D721Med (cell line): ENCODE results near the gene KCNH2.
"Not testable (repeated sequence)": the region's sequence is repeated elsewhere in the genome, so short reads cannot be mapped to it uniquely, and the experiment has no call there.

ENCODE experiments used
- DNase-seq: peaks from one replicate; pipeline ENCODE4 v3.0.0; 2011; ENCODE audit warnings: low spot score; ENCODE audit not compliant: insufficient read length
- FAIRE-seq: peaks from 2 replicates; lab custom pipeline; 2011; peaks lifted over from hg19 to GRCh38; lab: Jason Lieb, UNC
- TF ChIP-seq, protein P1 (sequence below): IDR thresholded peaks from 2 replicates; pipeline ENCODE4 v1.5.1; 2012; ENCODE audit warnings: mild to moderate bottlenecking, control low read depth; ENCODE audit not compliant: insufficient read depth; ENCODE audit errors: missing control alignments

Gene KCNH2, protein sequence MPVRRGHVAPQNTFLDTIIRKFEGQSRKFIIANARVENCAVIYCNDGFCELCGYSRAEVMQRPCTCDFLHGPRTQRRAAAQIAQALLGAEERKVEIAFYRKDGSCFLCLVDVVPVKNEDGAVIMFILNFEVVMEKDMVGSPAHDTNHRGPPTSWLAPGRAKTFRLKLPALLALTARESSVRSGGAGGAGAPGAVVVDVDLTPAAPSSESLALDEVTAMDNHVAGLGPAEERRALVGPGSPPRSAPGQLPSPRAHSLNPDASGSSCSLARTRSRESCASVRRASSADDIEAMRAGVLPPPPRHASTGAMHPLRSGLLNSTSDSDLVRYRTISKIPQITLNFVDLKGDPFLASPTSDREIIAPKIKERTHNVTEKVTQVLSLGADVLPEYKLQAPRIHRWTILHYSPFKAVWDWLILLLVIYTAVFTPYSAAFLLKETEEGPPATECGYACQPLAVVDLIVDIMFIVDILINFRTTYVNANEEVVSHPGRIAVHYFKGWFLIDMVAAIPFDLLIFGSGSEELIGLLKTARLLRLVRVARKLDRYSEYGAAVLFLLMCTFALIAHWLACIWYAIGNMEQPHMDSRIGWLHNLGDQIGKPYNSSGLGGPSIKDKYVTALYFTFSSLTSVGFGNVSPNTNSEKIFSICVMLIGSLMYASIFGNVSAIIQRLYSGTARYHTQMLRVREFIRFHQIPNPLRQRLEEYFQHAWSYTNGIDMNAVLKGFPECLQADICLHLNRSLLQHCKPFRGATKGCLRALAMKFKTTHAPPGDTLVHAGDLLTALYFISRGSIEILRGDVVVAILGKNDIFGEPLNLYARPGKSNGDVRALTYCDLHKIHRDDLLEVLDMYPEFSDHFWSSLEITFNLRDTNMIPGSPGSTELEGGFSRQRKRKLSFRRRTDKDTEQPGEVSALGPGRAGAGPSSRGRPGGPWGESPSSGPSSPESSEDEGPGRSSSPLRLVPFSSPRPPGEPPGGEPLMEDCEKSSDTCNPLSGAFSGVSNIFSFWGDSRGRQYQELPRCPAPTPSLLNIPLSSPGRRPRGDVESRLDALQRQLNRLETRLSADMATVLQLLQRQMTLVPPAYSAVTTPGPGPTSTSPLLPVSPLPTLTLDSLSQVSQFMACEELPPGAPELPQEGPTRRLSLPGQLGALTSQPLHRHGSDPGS

DNA sequence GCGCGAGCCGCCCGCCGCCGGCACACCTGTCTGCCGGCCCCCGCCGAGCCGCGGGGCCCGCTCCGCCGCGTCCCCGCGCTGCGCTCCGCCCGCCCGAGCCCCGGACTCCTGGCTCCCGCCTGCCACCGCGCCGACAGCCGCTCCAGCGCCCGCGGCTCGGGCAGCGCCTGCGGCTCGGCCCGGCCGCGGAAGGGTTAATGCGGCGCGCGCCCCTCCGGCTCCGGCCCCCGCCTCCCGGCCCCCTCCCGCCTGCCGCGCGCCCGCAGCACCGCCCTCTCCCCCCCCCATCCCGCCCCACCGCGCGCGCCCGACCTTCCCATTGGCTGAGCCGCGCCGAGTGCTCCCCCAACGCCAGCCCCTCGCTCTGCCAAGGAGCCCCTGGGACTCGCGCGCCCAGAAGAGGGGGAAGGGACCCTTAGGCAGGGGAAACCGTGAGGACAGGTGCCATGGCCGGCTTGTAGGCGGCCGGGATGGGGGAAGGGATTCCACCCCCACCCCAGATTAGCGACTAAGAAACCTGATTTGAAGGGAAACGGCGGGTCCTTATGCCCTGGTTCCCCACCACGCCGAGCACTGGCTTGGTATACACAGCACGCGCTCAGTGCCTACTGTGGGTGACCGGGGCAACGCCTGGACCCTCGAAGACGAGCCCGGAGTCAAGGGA, at the start of gene KCNH2:
Gene KCNH2, minus strand, starts transcription at position 196 of the 664 bp plus-strand sequence. CDS start 408 bp downstream, outside the sequence.
- no peak for FAIRE-seq
- TF ChIP-seq, protein P1, sequence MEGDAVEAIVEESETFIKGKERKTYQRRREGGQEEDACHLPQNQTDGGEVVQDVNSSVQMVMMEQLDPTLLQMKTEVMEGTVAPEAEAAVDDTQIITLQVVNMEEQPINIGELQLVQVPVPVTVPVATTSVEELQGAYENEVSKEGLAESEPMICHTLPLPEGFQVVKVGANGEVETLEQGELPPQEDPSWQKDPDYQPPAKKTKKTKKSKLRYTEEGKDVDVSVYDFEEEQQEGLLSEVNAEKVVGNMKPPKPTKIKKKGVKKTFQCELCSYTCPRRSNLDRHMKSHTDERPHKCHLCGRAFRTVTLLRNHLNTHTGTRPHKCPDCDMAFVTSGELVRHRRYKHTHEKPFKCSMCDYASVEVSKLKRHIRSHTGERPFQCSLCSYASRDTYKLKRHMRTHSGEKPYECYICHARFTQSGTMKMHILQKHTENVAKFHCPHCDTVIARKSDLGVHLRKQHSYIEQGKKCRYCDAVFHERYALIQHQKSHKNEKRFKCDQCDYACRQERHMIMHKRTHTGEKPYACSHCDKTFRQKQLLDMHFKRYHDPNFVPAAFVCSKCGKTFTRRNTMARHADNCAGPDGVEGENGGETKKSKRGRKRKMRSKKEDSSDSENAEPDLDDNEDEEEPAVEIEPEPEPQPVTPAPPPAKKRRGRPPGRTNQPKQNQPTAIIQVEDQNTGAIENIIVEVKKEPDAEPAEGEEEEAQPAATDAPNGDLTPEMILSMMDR: no peak

DNA sequence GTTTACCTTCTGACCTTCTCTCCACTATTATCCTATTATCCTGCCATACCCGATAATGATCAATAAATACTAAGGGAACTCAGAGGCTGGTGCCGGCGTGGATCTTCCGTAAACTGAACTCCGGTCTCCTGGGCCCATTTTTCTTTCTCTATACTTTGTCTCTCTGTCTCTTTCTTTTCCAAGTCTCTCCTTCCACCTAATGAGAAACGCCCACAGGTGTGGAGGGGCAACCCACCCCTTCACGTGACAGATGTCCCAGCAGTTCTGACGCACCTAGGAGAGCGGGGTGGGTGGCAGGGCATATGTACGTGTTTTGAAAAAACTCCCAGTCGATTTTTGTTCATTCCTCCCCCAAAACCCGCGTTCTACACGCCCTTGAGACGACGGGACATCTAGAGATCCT, 49.6 kb upstream of the KCNH2 start:
- not testable (repeated sequence) for DNase-seq, FAIRE-seq

More for the DNA sequence above, at the start of gene KCNH2:
- DNase-seq: peak; percentile 85

DNA sequence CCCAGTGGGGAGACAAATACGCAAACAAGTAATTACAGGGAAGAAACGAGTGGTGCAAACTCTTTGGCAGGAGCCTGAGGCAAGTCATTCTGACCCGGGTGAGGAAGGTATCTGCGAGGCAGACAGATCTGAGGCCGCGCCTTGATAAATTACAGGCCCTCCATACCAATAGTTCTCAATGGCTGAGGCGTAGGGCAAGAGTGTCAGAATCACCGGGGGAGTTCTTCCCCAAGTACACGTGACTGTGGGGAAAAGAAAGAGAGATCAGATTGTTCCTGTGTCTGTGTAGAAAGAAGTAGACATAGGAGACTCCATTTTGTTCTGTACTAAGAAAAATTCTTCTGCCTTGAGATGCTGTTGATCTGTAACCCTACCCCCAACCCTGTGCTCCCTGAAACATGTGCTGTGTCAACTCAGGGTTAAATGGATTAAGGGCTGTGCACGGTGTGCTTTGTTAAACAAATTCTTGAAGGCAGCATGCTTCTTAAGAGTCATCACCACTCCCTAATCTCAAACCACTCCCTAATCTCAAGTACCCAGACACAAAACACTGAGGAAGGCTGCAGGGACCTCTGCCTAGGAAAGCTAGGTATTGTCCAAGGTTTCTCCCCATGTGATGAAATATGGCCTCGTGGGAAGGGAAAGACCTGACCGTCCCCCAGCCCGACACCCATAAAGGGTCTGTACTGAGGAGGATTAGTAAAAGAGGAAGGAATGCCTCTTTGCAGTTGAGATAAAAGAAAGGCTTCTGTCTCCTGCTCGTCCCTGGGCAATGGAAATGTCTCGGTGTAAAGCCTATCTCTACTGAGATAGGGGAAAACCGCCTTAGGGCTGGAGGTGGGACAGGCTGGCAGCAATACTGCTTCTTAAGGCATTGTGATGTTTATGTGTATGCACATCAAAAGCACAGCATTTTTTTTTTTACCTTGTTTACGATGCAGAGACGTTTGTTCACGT, 48.9 kb upstream of the KCNH2 start:
- DNase-seq, FAIRE-seq: not testable (repeated sequence)

DNA sequence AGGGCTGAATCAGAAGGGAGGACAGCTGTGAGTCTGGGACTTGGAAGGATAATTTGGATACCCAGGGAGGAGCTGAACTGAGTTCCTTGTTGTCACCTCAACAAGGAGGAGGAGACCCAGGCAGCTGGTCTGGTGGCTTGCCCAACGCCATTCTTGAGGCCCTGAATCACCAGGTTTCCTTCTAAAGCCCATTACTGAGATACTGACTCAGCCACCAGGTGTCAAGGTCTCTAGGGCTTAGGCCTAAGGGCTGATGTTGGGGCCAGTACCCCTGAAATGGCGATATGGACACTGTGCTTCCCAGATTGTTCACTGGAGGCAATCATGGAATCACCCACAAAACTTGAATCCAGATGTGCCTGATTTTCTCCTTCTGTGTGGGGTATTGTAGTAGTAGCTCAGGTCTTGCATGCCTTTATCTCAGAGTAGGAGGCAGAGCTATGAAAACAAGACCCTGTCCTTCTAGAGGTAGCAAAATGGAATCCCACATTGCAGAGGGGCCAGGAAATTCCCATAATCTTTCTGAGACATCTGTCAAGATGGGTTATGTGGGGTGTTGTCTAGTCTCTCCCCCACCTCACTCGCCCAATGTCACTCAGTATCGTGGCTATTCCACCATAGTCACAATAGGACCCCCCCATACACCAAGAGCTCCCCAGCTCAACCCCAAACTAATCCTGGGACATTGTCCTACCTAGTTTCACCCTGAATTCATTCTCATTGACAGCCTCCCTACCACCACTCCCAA, 48.0 kb upstream of the KCNH2 start:
- DNase-seq (no peak), FAIRE-seq (no peak)
- TF ChIP-seq, protein P1: no peak

DNA sequence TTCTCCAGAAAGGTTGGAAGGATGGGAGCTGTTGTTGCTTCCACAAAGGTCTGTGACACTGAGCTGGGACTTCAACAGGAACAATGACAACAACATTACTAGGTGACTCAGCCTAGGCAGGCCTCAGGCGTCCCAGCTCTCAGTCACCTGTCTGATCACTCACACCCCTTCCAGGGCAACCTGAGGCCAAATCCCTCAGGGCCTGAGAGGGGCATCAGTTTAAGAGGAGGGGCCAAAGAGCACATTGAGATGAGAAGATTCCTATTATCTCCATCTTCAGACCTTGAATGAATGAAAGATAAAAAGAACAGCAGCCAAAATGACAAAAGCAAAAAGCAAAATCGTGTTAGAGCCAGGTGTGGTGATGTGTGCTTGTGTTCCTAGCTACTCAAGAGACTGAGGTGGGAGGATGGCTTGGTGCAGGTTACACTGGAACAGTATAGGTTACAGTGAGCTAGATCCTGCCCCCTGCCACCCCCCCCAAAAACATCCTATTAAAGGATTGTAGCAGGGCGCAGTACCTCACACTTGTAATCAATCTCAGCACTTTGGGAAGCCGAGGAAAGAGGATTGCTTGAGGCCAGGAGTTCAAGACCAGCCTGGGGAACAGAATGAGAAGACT, 46.4 kb upstream of the KCNH2 start, which contains the start of gene ATG9B:
Gene ATG9B, minus strand, starts transcription at position 60 of the 622 bp plus-strand sequence. CDS start 71 bp downstream, outside the sequence.
- FAIRE-seq (no peak), DNase-seq (no peak)
- TF ChIP-seq, protein P1: no peak

DNA sequence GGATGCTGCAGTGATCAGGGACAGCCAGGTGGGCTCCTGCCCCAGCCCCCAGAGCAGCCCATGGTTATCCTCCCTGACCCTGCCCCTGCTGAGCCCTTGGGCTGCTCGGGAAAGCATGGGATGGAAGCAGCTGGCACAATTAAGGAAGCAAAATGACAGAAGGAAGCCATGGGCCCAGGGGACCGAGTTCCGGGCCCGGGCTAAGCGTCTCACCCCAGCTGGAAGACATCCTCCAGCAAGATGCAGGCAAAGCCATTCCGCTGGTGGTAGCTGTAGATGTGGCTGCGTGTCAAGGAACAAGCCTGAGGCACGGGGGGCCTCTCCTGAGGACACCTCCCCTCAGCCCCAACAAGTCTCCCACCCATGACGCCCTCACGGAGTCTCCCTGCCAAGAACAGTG, 45.1 kb upstream of the KCNH2 start:
- DNase-seq (no peak), FAIRE-seq (no peak)
- TF ChIP-seq, protein P1: no peak
